Left hindlimb (tissue), 1 donor: Measurements from ENCODE around the gene NHLH2.
A peak's percentile ranks its signal among the peaks of the same experiment; 100 is the strongest.

Source experiments
- DNase-seq: peaks from one replicate; pipeline ENCODE4 v3.0.0-alpha.2; 2018

Gene NHLH2

DNA sequence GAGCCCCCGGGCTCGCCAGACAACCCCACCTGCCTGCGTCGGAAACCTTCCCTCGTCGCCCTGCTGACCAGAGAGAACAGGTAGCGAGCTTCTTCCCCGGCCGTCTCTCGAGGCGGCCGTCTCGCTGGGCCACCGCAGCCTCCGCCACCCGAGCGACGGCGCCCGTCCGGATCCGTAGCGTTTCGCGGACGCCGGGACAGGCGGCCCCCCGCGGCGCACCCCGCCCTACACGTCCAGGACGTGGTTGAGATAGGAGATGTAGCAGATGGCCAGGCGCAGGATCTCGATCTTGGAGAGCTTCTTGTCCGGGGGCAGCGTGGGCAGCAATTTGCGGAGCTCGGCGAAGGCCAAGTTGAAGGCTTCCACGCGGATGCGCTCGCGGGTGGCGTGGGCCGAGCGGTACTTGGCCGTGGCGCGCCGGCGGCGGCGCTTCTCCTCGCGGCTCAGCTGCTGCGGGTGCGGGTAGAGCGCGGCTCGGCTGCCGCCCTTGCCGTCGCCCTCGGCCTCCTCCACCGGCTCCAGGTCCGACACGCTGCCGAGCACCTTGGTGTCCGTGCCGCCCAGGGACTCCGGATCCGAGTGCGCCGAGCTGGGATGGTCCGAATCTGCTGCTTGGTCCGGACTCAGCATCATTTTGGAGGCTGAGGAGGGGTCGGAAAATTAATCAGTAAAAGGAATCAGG lies 3.0 kb downstream of the NHLH2 start:
- DNase-seq, result no peak

DNA sequence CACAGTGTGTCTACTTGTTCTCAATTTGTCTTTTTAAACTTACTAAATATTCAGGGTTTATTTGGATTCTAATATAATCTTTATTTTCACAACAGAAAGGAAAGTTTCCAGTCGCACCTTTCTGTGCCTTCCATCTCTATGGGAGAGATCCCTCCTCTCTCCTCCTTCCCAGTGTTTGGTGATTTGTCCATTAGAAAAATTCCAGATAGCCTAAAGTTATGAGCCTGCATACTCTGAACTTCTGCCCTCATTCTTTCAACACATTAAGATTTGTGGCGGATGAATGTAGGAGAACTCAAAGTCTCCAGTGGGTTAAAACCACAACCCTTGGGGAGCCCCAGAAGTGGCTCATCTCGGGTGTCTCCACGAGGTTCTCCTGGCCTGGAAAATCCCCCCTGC lies 3.6 kb downstream of the NHLH2 start:
- DNase-seq, result no peak

DNA sequence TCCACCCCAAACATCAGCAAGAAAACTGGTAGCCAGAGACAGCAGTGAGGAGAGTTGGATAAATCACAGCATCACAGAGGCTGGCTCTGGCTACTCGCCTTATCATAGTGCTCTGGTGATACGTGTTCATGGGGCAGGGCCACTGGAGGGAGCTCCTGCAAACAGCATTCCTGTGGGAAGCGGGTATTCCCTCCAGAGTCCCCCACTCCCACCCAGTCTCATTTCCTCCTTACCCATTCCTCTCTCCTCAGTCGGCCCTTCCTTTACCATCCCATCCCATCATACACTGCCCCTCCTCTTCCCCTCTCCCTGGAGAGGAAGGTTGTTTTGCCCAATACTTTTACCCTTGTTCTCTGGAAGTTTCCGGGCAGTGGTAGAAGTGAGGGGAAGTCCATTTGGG lies 7.1 kb downstream of the NHLH2 start:
- DNase-seq, result no peak

DNA sequence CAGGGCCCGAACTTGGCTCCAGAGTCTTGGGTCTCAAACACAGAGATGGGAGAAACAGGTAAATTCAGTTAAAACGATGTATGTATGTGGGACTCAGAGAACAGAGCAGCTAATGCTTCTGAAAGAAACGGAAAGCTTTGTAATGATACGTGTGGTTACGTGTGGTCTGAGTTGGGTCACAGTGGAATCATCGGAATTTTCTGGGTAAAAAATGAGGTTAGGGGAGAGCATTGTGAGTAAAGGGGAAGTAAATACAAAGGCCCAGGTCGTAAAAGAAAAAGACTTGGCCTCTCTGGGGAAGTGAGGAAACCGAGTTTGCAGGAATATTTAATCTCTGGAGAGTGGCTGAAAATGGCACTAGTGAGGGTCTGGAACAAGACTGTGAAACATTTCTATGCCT lies 8.3 kb downstream of the NHLH2 start:
- no peak for DNase-seq

DNA sequence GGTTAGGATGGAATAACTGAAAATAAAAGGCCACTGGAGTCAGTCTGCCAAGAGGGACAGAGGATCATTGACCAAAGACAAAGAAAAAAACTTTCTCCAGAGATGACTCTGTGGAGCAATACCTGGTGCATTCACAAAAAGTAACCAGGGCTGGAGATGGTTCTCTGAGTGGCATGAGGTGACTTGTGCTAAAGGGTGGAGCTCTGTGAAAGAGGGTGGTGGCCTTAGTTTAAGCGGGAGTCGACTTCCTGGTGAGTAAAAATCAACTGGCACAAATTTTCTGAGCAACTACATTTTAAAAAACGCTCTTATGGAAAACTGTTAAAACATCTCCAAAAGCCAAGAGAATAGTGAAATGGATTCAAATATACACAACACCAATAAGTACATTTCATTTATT lies 10.0 kb downstream of the NHLH2 start:
- DNase-seq, result no peak

DNA sequence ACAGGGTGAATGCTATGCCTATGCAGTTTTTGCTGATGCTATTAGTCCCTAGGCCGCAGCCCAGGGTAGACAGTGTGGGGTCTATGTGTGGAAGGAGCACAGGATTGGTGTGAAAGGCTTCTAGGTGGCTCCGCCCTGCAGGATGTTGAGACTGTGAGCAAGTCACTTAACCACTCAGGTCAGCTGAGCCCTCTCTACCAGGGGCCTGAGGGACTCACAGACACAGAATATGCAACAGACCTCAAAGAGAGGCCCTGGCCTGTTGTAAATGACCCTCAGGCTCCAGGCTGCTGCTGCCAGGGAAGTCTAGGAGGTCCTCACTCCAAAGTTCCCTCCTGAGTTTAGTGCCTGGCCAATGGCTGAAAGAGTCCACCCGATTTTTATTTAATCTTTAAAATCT lies 11.0 kb downstream of the NHLH2 start:
- no peak for DNase-seq

DNA sequence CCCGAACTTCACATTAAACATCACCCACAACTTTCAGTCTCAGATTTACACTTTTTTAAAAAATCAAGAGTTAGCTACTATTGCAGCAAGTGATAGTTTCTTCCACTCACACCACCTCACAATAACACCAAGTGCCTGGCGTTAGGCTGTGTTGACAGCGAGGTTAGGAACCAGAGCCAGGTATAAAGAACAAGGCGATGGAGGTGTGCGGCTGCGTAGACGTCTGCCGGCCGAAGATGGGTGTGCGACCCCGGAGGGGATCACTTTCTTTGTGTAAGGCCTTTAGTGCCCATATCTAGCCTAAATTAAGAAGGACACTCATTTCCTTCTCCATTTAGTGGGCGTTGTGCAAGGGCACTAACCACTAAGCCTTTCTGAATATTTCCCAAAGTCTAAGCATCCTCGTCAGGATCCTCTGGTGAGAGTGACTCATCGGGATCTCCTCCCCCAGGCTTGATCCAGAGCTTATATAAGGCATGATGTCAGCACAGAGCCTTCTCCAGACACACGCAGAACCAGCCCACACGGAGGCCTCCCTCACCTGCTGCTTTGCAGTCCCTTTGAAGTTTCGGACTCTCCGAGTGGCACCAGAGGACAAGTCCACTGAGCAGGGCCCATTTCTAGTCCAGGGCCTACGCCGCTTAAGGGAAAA lies 11.8 kb downstream of the NHLH2 start:
- DNase-seq, result no peak

DNA sequence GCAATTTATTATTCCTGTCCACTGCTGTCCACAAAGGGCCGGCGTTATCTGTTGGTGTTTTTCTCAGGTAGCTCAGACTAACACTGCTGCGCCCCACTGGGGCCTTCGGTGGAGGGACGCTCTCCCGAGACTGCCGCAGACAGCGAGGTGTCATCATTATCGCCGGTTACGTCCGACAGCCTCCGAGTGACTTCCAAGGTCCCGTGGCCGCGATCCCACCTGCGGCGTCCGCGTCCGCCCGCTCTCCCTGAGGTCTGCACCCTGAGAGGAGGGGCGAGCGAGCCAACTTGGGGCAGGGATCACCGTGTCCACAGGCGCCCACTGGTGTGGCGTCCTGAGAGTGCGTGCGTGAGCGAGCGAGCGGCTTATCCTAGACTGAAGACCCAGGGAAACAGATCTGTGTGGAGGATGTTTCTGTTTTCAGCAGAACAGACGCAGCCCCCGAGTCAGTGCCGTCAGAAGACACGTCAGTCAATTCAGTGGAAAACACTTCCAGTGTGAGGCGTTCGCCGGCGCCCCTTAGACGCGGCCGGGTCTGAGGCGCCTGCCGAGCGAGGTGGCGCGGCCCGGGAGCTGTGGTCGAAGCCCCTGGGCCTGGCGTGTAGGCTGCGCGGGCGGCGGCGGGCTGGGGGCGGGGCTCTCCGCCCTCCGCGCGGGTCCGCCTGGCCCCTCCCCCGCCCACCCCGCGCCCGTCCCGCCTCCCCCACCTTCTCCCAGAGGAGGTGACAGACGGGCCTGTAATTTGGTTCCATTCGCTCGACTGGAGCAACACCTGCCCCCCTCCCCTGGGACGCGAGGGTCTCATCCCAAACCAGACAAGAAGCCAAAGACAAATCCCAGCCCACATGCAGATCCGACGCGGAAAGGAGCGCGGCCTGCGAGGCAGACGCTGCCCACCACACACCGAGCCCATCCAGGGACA lies 12.6 kb downstream of the NHLH2 start:
- DNase-seq, result peak; percentile 40

DNA sequence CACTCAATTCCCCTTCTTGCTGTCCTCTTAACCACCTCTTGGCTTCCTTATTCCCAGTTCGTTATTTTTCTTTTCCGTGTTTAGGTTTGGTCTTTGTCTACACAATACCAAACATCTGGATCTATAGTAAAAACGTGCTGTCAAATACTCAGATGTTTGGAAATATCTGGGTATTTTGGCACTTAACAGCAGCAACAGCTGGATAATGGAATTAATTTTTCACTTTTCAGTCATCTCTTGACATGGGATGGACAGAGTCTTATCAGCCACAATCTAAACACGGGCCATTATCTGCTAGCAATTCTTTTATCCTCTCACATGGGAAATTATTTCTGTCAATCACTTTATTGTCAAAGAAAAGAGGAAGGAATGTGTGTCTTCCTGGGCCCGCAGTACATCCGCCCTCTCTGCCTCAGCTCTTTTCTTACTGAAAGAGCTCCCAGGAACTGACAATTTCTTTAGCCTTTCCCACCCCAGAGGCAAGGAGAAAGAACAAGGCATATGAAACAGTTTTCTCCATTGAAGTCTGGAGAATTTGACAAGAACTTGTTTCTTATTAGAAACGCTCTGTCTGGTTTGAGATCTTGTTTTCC lies 13.4 kb downstream of the NHLH2 start:
- DNase-seq, result no peak

DNA sequence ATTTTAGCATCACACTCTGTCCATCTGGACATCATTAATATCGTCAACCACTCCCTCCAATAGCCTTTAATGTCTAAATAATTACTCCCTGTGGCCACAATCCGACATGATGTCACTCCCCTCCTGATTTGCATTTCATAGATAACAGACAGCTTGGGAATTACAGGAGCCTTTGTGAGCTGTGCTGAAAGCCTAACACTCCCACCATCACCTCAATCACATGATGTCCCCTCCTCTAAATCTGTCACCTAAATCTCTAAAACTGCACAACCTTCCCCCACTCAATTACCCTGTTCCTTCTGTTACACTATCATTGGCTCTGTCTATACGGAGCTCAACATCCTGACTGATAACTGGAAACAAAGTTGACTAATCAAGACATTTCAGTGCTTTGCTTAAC lies 14.3 kb downstream of the NHLH2 start:
- DNase-seq, result no peak

DNA sequence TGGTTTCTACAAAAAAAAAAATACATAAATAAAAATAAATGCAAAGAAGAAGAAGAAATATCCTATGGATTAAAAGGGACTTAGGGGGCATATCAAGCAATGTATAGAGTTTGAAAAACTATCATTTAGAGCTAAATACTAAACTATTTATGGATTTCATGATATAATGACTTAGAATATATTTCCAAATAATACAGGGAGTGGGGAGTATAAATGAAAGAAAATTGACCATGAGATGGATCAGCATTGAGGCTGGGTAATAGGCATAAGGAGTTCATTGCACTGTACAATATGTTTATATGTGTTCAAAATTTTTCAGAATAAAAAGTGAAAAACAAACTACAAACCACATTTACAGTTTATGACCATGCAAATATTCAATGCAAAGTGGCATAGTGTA lies 18.8 kb downstream of the NHLH2 start:
- DNase-seq, result no peak

DNA sequence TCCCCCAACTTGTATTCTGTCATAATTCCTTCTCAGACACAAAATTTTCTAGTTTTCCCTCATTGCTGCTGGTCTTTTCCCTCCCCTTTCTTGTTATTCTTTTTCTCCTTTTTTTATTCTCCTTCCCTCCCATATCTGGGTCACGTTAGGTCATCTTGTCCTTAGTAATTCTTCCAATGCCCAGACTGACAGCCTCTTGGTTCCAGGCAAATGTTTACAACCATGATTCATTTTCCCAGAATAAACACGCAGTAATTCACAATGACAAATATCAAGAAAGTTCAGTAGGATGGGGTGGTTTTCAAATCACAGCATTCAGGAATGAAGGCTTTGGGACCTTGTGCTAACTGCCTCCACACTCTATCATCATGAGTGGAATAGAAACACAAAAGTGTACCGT lies 25.2 kb downstream of the NHLH2 start:
- DNase-seq, result no peak

DNA sequence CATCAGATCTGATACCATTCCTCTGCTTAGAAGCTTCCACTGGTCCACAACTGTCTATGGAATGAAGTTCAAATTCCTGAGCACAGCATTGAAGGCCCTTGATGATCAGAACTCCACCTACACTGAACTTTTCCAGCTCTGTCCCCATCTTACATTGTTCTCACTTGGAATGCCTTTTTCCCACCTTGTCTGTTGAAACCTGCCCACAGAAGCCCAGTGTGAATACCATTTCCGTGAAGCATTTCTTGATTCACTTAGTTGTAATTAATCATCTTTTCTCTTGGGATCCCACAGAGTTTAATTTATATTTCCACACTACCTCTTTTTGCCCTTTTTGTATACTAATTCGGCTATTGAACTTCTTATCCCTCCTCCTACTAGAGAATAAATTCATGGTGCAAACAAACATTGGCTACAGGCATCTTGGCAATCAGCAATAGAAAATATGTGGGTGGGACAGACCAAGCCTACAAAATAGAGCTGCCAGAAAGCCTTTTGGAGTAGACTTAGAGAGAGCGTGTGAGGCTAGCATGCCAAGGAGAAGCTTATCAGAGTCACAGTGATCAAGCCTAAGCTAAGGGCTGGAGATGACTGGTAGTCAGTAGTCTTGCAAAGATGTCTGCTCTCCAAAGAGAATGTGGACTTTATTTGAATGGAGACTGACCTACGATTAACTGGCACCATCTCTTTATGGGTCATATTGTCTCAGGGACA lies 26.1 kb downstream of the NHLH2 start:
- DNase-seq, result no peak

DNA sequence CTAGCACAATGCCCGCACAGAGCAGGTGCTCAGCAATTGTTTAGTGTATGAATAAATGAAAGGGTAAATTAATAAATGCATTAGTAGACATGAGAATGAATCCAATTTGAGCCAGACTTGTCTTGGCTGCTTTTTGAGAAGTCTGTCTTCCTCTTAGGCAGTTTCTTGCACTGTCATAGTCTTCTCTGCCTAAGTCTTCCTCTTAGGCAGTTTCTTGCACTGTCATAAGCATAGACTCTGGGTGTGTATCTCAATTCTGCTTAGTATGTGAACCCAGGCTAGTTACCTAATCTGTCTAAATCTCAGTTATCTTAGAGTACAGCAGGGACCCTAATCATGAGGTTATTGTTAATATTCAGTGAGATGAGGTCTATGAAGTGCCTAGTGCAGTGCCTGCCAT lies 27.2 kb downstream of the NHLH2 start:
- no peak for DNase-seq

DNA sequence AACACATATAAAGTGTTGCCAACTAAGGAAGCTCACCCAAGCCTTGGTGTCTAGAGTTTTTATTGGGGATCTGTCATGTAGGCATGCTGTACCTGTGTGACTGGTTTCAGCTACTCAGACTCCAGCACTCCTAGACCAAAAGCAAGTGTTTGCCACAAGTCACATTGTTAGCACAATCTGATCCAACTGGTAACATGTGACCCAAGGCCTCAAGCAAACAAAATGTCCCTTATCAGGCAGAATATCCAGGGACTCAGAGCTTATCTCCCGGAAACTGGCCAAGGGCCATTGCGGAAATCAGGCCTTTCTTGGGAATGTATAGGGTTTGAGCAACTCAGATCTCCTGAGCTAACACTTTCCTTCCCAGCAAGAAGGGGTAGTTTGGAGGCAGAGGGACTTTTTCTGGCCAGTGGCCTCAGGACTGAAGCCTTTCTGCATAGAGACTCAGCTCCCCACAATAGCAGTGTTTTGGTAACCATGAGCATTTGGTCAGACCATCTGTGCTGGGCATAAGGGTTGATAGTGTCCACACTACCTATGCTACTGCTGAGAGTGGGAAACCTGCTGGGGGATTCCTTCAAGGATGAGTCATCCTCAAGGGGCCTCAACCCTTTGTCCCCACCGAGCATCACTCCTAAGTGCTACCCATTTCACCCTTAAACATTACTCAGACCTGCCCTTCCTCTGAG lies 29.6 kb downstream of the NHLH2 start:
- no peak for DNase-seq

DNA sequence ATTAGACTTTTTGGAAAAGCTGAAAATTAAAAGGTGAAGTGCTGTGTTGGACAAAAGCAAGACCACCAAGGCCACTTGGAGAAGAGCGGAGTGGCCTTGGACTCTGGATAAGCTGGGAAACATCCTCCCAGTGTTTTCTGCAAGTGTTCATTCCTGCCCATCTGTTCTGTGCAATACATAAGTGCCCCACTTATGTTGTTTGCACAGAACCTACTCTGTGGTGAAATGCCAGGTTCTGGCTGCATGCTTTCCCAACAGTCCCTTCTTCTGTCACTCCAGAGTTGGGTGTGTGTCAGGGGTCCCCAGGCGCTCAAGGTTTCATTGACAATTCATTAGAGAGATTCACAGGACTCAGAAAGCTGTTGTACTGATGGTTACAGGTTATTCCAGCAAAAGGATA lies 30.3 kb downstream of the NHLH2 start:
- DNase-seq, result no peak

DNA sequence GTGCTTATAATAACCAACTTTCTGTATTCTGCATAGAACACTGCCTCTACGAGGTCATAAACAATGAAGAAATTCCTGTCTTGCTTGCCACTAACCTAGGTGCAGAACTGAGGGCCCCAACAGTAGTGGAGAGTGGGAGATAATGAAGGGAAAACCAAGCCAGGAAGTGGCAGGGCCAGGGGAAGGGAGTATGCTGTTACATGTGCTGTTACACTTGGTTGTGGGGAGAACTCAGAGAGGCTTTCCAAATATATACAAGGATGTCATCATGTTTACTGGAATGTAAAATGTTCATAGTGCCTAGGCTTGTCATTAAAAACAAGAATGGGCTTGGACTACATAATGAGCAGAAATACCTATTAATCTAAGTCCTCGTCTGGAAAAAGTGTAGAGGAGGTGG lies 31.1 kb downstream of the NHLH2 start:
- DNase-seq, result no peak

DNA sequence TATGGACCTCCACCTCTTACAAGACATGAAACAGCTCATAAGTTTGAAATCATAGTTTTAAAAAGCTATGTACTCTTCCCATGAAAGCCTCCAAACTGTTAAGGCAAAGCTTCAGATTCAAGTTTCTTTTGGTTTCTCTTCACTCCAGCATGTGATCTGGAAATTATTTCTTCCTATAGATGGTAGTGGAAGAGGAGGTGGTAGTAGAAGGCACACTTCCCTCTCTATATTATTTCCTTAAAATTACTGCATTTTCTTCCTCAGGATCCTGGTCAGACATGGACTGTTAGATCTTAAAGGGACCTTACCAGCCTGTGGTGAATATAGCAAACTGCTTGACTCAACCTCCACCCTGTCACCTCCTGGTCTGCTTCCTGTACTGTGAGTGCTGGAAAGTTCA lies 31.9 kb downstream of the NHLH2 start:
- DNase-seq, result no peak

DNA sequence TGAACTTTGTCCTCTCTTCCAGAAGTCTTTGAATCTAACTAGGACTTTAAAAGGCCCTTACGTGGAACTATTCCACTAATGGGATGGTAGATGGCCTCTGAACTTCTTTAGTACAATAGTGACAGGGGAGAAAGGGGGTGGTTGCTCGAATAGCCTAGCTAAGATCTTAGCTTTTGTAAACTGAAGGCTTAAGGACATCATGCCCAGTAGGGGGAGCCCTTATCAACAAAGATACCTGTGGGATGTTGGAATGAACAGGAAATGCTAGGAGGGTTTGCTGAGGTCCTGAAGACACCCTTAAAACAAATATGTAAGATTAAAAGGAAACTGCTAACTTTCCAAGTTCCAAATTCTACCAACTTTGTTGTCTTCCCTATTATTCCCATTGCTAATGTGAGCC lies 33.2 kb downstream of the NHLH2 start:
- no peak for DNase-seq

DNA sequence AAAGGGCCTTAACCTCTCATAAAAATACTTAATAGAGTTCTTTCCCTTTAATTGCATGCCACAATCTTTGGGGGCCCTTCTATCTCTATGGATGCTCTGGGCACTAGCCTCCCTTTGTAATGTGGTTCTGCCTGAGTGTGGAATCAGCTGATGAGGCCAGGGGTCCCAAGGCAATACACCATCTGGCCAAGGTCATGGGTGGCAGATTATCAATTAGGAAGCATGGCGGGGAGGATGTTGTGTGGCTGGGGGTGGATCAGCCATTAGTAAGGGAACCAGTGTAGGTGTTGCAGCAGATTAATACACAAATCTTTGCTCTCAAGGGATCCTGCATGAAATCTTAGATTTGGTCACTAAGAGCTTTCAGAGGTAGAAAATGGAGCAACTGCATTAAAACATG lies 35.3 kb downstream of the NHLH2 start:
- no peak for DNase-seq

DNA sequence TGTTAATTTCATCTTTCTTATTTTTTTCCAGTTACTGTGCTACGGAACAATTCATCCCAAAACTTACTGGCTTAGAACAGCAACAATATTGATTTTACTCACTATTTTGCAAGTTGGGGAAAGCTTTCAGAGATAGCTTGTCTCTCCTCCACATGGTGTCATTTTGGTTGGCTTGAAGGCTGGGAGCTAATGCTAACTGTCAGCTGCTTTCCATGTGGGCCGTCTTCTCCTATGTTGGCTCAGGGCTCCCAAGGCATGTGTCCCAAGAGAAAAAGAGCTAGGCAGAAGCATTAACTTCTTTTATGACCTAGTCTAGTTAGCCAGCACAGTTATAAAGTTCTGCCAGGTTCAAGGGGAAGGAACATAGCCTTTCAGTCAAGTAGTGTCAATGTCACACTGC lies 38.5 kb downstream of the NHLH2 start:
- no peak for DNase-seq

DNA sequence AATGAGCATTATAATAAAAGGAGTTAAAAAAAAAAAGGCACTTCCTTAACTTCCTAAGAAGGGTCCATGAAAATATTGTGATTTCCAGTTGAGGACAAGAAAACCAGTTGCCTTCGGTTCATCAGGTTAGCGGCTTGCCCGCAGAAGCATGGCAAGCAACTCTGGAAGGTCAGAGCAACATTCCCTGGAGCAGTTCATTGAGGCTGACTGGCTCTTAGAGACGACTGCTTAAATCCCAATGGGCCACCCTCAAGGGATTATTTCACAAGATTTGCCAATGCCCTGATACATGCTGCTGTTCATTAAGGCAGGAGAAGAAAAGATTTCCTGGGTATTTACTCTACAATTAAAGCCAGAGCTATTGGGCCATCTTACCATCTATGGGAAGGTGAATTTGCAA lies 43.4 kb downstream of the NHLH2 start:
- DNase-seq, result no peak
